A549 (cell line): ENCODE results near the gene KLHL29. TPM values are rescaled to one million over a fixed set of nuclear protein-coding genes. Genes with fewer than 3 reads are reported as not detected.

Experiments used
- ATAC-seq, 2 experiments: fragments of 200-7000 bp in 1 of 2; fragments of >200 bp in 1 of 2; cut with Nextera tagmentation in 1 of 2; cut with Tn5 transposase in 1 of 2; 3 replicates each; pipeline versions ENCODE4 v1.8.0 to v1.9.1; 2018 to 2020; ENCODE audit warnings: mild to moderate bottlenecking in 1 of 2, moderate library complexity in 1 of 2
- CTCF ChIA-PET: fragments of 300-600 bp; sonication (Branson Sonifier 250); formaldehyde crosslinking; extraction: SDS; loops from one replicate; lab custom pipeline; 2021; ENCODE audit warnings: antibody characterized with exemption, inconsistent platforms; lab: Yijun Ruan, JAX
- POLR2A ChIA-PET: fragments of 350-600 bp; formaldehyde crosslinking; extraction: SDS; loops from one replicate; lab custom pipeline; 2021; ENCODE audit warnings: antibody characterized with exemption, inconsistent platforms; lab: Yijun Ruan, JAX
- DNase-seq, 2 experiments: peaks; one replicate each; pipeline versions ENCODE4 v3.0.0 to v3.0.0-alpha.2; 2011 to 2016; ENCODE audit warnings: low read depth in 1 of 2, low spot score in 1 of 2
- FAIRE-seq: peaks from 2 replicates; lab custom pipeline; 2011; peaks lifted over from hg19 to GRCh38; lab: Jason Lieb, UNC
- H3K27ac ChIP-seq, 2 experiments: fragments of >200 bp; sonication (Bioruptor Twin); formaldehyde crosslinking; 3 replicates each; pipeline ENCODE4 v1.5.1; 2016 to 2017
- H3K4me1 ChIP-seq: fragments of >200 bp; sonication (Bioruptor Twin); formaldehyde crosslinking; 3 replicates; pipeline ENCODE4 v1.6.1; 2016
- H3K4me2 ChIP-seq: fragments of >200 bp; sonication (Bioruptor Twin); formaldehyde crosslinking; 3 replicates; pipeline ENCODE4 v1.6.1; 2016
- H3K4me3 ChIP-seq: fragments of >200 bp; sonication (Bioruptor Twin); formaldehyde crosslinking; 3 replicates; pipeline ENCODE4 v1.5.1; 2016
- H3K9me3 ChIP-seq: fragments of >200 bp; sonication (Bioruptor Twin); formaldehyde crosslinking; 3 replicates; pipeline ENCODE4 v1.6.1; 2016
- BCL3 ChIP-seq: fragments of >200 bp; sonication (Bioruptor Twin); formaldehyde crosslinking; IDR thresholded peaks from 3 replicates; pipeline ENCODE4 v1.6.1; 2016
- BHLHE40 ChIP-seq: IDR thresholded peaks from 2 replicates; pipeline ENCODE4 v1.6.1; 2012; ENCODE audit warnings: low read depth, low read length, inconsistent platforms
- CBX2 ChIP-seq: fragments of 200-600 bp; sonication (generic); IDR thresholded peaks from 2 replicates; pipeline ENCODE4 v1.6.1; 2016; ENCODE audit warnings: low read depth, mild to moderate bottlenecking, borderline replicate concordance
- CEBPB ChIP-seq, 2 experiments: fragments of >200 bp in 1 of 2; sonication (Bioruptor Twin) in 1 of 2; formaldehyde crosslinking in 1 of 2; IDR thresholded peaks; 2 replicates each; pipeline ENCODE4 v1.6.1; 2012 to 2016
- CHD2 ChIP-seq: fragments of 150-350 bp; IDR thresholded peaks from 2 replicates; pipeline ENCODE4 v1.6.1; 2014; ENCODE audit warnings: low read length; ENCODE audit not compliant: partially characterized antibody
- EP300 ChIP-seq, 2 experiments: fragments of >200 bp; sonication (Bioruptor Twin); formaldehyde crosslinking; IDR thresholded peaks; 2 replicates in 1 of 2; 3 replicates in 1 of 2; pipeline ENCODE4 v1.6.1; 2016 to 2017
- ESRRA ChIP-seq: fragments of 150-350 bp; IDR thresholded peaks from 2 replicates; pipeline ENCODE4 v1.6.1; 2014; ENCODE audit warnings: mild to moderate bottlenecking, low read length, borderline replicate concordance
- FOSB ChIP-seq: fragments of 250-450 bp; sonication (Bioruptor Pico); IDR thresholded peaks from 2 replicates; pipeline ENCODE4 v1.5.0; 2020; ENCODE audit warnings: mild to moderate bottlenecking, moderate library complexity
- GATA3 ChIP-seq: IDR thresholded peaks from 2 replicates; pipeline ENCODE4 v1.6.1; 2012; ENCODE audit warnings: borderline replicate concordance
- HOXB13 ChIP-seq: fragments of 250-450 bp; sonication (Bioruptor Pico); IDR thresholded peaks from 2 replicates; pipeline ENCODE4 v1.5.0; 2020; ENCODE audit warnings: low read depth, mild to moderate bottlenecking, moderate library complexity
- HOXB5 ChIP-seq: fragments of 250-450 bp; sonication (Bioruptor Pico); IDR thresholded peaks from 2 replicates; pipeline ENCODE4 v1.5.0; 2020; ENCODE audit warnings: mild to moderate bottlenecking, moderate library complexity
- JUNB ChIP-seq: fragments of >200 bp; sonication (Bioruptor Twin); formaldehyde crosslinking; IDR thresholded peaks from 2 replicates; pipeline ENCODE4 v1.6.1; 2016
- KDM1A ChIP-seq: fragments of 200-600 bp; sonication (generic); IDR thresholded peaks from 2 replicates; pipeline ENCODE4 v1.6.1; 2016; ENCODE audit warnings: low read depth, mild to moderate bottlenecking
- KDM5A ChIP-seq: fragments of 200-600 bp; sonication (generic); IDR thresholded peaks from 2 replicates; pipeline ENCODE4 v1.6.1; 2016; ENCODE audit warnings: antibody characterized with exemption, mild to moderate bottlenecking
- MYC ChIP-seq: IDR thresholded peaks from 2 replicates; pipeline ENCODE4 v1.6.1; 2012; ENCODE audit warnings: mild to moderate bottlenecking, inconsistent platforms, low read length, improper control_type of control experiment, borderline replicate concordance
- NFE2L2 ChIP-seq: fragments of 150-350 bp; conservative IDR thresholded peaks from 2 replicates; pipeline ENCODE4 v1.6.1; 2014; ENCODE audit warnings: low read length
- PHF8 ChIP-seq: fragments of 200-600 bp; sonication (generic); IDR thresholded peaks from 2 replicates; pipeline ENCODE4 v1.6.1; 2016; ENCODE audit warnings: low read depth, mild to moderate bottlenecking, antibody characterized with exemption, moderate library complexity, borderline replicate concordance
- POLR2A ChIP-seq: IDR thresholded peaks from 2 replicates; pipeline ENCODE4 v1.6.1; 2012; ENCODE audit warnings: mild to moderate bottlenecking, low read length
- POLR2AphosphoS2 ChIP-seq: conservative IDR thresholded peaks from 2 replicates; pipeline ENCODE4 v1.6.1; 2012; ENCODE audit warnings: low read length, improper control_type of control experiment, inconsistent platforms
- RAD21 ChIP-seq, 2 experiments: fragments of >200 bp in 1 of 2; sonication (Bioruptor Twin) in 1 of 2; formaldehyde crosslinking in 1 of 2; IDR thresholded peaks in 1 of 2; conservative IDR thresholded peaks in 1 of 2; 2 replicates in 1 of 2; 3 replicates in 1 of 2; pipeline ENCODE4 v1.6.1; 2012 to 2018; ENCODE audit warnings: inconsistent platforms in 1 of 2
- RARB ChIP-seq: fragments of 250-450 bp; sonication (Bioruptor Pico); IDR thresholded peaks from 2 replicates; pipeline ENCODE4 v1.8.0; 2021; ENCODE audit warnings: mild to moderate bottlenecking, moderate library complexity
- RCOR1 ChIP-seq: fragments of 150-350 bp; IDR thresholded peaks from 2 replicates; pipeline ENCODE4 v1.6.1; 2014; ENCODE audit warnings: antibody characterized with exemption, low read length, low read depth
- RFX5 ChIP-seq: fragments of 450-650 bp; IDR thresholded peaks from 2 replicates; pipeline ENCODE4 v1.7.1; 2014; ENCODE audit warnings: antibody characterized with exemption, mild to moderate bottlenecking, moderate library complexity
- RNF2 ChIP-seq: fragments of 200-600 bp; sonication (generic); IDR thresholded peaks from 2 replicates; pipeline ENCODE4 v1.6.1; 2016; ENCODE audit warnings: low read depth, mild to moderate bottlenecking, antibody characterized with exemption, moderate library complexity, borderline replicate concordance
- USF2 ChIP-seq: fragments of 450-650 bp; IDR thresholded peaks from 2 replicates; pipeline ENCODE4 v1.6.1; 2014; ENCODE audit warnings: antibody characterized with exemption
- WGBS: methylation state at CpG from one replicate; pipeline ENCODE4 v1.1.6; 2017; ENCODE audit errors: missing lambda C conversion rate; 5-methylcytosine and 5-hydroxymethylcytosine counted together
- polyA plus RNA-seq, 4 experiments: library from polyadenylated mRNA; depleted of rRNA in 3 of 4; stranded (reverse); fragments of >200 nt; fragmentation: RNase III in 1 of 4; extraction: RNeasy Plus Mini Kit Qiagen cat#74134 plus additional on column Dnase treatment in 1 of 4; gene quantifications; 2 replicates in 3 of 4; 3 replicates in 1 of 4; pipeline ENCODE4 v1.2.3, GENCODE V29; 2011 to 2017
- TF ChIP-seq, protein P1 (sequence below): IDR thresholded peaks from 2 replicates; pipeline ENCODE4 v1.6.1; 2012
- TF ChIP-seq, protein P2 (sequence below): IDR thresholded peaks from 2 replicates; pipeline ENCODE4 v1.6.1; 2012; ENCODE audit warnings: low read depth, borderline replicate concordance
- TF ChIP-seq, protein P3 (sequence below): IDR thresholded peaks from 2 replicates; pipeline ENCODE4 v1.6.1; 2012

The KLHL29 gene
- polyA plus RNA-seq, 2 of the 4 experiments (the other 2 are of a cell fraction): 1.3 to 2.5 TPM

- Histone ChIP-seq H3K27ac (no peak overlapping the region), H3K4me2 (no peak overlapping the region), H3K4me1 (no peaks in the 10 kb centered on the region), H3K9me3 (peaks cover 5% of the 10 kb centered on the region; the same call in 1 of the 3 replicates), H3K4me3 (no peak overlapping the region)
- 85% methylated on average over 13 of the region's 14 CpGs for WGBS
- ATAC-seq (no peak), DNase-seq (no peak), FAIRE-seq (no peak)
- ChIA-PET POLR2A (no interaction called here), CTCF (interaction anchor here (1.4 kb wide), 1 partner anchor 18 kb away, joined by 3 read pairs; no protein-coding TSS in a partner anchor)
- no peak for TF ChIP-seq ESRRA
- no peak for TF ChIP-seq CEBPB (IDR thresholded peaks at IDR 0.05)
- no peak for TF ChIP-seq RCOR1
- TF ChIP-seq KDM5A: no peak
- no peak for TF ChIP-seq GATA3
- no peak for TF ChIP-seq MYC
- TF ChIP-seq CHD2: no peak
- TF ChIP-seq JUNB: no peak
- no peak for TF ChIP-seq CBX2
- no peak for TF ChIP-seq FOSB (CRISPR knock-in tag)
- TF ChIP-seq BCL3: no peak
- TF ChIP-seq RARB (CRISPR knock-in tag): no peak
- no peak for TF ChIP-seq EP300 (IDR thresholded peaks at IDR 0.05)
- no peak for TF ChIP-seq RNF2
- TF ChIP-seq, protein P1, sequence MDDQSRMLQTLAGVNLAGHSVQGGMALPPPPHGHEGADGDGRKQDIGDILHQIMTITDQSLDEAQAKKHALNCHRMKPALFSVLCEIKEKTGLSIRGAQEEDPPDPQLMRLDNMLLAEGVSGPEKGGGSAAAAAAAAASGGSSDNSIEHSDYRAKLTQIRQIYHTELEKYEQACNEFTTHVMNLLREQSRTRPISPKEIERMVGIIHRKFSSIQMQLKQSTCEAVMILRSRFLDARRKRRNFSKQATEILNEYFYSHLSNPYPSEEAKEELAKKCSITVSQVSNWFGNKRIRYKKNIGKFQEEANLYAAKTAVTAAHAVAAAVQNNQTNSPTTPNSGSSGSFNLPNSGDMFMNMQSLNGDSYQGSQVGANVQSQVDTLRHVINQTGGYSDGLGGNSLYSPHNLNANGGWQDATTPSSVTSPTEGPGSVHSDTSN: no peak
- TF ChIP-seq HOXB13 (CRISPR knock-in tag): no peak
Observed at GRCh38 chr2:23620841-23621341, 235.9 kb downstream of the KLHL29 start.

DNA sequence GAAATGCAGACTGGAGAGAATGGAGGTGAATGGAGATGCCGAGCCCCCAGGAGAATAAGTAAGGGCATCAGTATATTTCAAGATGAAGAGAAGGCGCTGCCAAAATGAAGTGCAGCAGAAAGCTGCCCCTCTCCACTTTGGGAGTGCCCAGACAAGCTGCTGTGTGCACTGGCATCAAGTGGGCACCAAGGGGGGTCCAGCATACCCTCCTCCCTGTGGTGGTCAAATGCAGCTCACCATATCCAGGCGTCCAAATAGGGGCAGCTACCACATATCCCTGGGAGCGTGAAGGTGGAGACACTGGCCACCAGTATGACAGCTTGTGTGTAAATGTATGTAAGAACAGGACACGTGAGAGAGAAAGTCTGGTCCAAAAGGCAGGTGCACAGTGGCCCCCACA lies 236.6 kb downstream of the KLHL29 start:
- WGBS: 70% methylated on average over 5 of the region's 5 CpGs

More for the DNA sequence above, 236.6 kb downstream of the KLHL29 start:
- ChIA-PET POLR2A (no interaction called here), CTCF (no interaction called here)
- TF ChIP-seq RFX5 (no peak), KDM1A (no peak), PHF8 (no peak), BHLHE40 (no peak), POLR2AphosphoS2 (no peak), NFE2L2 (no peak), HOXB5 (CRISPR knock-in tag) (no peak), BCL3 (no peak), RAD21 (conservative IDR thresholded peaks at IDR 0.05 in 1 of 2, IDR thresholded peaks at IDR 0.05 in 1 of 2) (no peak), POLR2A (no peak), USF2 (no peak), MYC (no peak)
- TF ChIP-seq, protein P2, sequence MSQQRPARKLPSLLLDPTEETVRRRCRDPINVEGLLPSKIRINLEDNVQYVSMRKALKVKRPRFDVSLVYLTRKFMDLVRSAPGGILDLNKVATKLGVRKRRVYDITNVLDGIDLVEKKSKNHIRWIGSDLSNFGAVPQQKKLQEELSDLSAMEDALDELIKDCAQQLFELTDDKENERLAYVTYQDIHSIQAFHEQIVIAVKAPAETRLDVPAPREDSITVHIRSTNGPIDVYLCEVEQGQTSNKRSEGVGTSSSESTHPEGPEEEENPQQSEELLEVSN: no peak
- TF ChIP-seq, protein P3, sequence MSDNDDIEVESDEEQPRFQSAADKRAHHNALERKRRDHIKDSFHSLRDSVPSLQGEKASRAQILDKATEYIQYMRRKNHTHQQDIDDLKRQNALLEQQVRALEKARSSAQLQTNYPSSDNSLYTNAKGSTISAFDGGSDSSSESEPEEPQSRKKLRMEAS: no peak
- Histone ChIP-seq H3K27ac (no peak overlapping the region), H3K4me1 (no peaks in the 10 kb centered on the region), H3K4me3 (no peak overlapping the region), H3K9me3 (peaks cover 5% of the 10 kb centered on the region; the same call in 1 of the 3 replicates), H3K4me2 (no peak overlapping the region)
- FAIRE-seq (no peak), ATAC-seq (no peak), DNase-seq (no peak)
